Epidermal melanocyte (primary cell): ENCODE results near the gene GPR39.

ENCODE experiments used
- DNase-seq: peaks from one replicate; pipeline ENCODE4 v3.0.0; 2011; ENCODE audit warnings: low spot score; ENCODE audit not compliant: insufficient read length

GPR39 gene

GRCh38 chr2:132636346-132636745, 219.7 kb downstream of the GPR39 start:
- DNase-seq, result no peak

- DNase-seq, result no peak
Measured at GRCh38 chr2:132638313-132639040, 221.9 kb downstream of the GPR39 start.

- DNase-seq, result no peak
Measured at GRCh38 chr2:132640116-132640515, 223.5 kb downstream of the GPR39 start.

- no peak for DNase-seq
Measured at GRCh38 chr2:132641819-132642218, 225.2 kb downstream of the GPR39 start.

- DNase-seq, result no peak
Measured at GRCh38 chr2:132642415-132642814, 225.8 kb downstream of the GPR39 start.

GRCh38 chr2:132645176-132645575, 228.6 kb downstream of the GPR39 start:
- no peak for DNase-seq

GRCh38 chr2:132645722-132646539, 229.3 kb downstream of the GPR39 start:
- no peak for DNase-seq

GRCh38 chr2:132646540-132647108, 230.0 kb downstream of the GPR39 start:
- no peak for DNase-seq

GRCh38 chr2:132651115-132652045, 234.8 kb downstream of the GPR39 start:
- peak; percentile 68 for DNase-seq

GRCh38 chr2:132652474-132652873, 235.9 kb downstream of the GPR39 start:
- DNase-seq, result no peak

- DNase-seq, result no peak
Measured at GRCh38 chr2:132654335-132654734, 237.7 kb downstream of the GPR39 start.

- DNase-seq, result no peak
Measured at GRCh38 chr2:132654968-132655367, 238.4 kb downstream of the GPR39 start.

GRCh38 chr2:132656266-132656975, 239.8 kb downstream of the GPR39 start:
- no peak for DNase-seq

- DNase-seq, result peak; percentile 32
Measured at GRCh38 chr2:132659331-132659730, 242.7 kb downstream of the GPR39 start.

GRCh38 chr2:132662732-132663131, 246.1 kb downstream of the GPR39 start:
- no peak for DNase-seq

- DNase-seq, result no peak
Measured at GRCh38 chr2:132664096-132664495, 247.5 kb downstream of the GPR39 start.

GRCh38 chr2:132665401-132666140, 249.0 kb downstream of the GPR39 start:
- no peak for DNase-seq

GRCh38 chr2:132667706-132668105, 251.1 kb downstream of the GPR39 start:
- no peak for DNase-seq

- no peak for DNase-seq
Measured at GRCh38 chr2:132668189-132668823, 251.7 kb downstream of the GPR39 start.
